Breast epithelium (tissue), 4 donors: ENCODE results near the gene MFRP. TPM values are rescaled to one million over a fixed set of nuclear protein-coding genes. Genes with fewer than 3 reads are reported as not detected.

ENCODE experiments used
- DNase-seq, 2 donors: peaks; one replicate each; pipeline ENCODE4 v3.0.0-alpha.2; 2019; ENCODE audit warnings: low spot score in 2 of 2
- H3K27ac ChIP-seq, 2 donors: fragments of 200-600 bp; sonication (generic) in 1 of 2; one replicate each; pipeline ENCODE4 v1.5.1; 2016 to 2019; ENCODE audit warnings: mild to moderate bottlenecking in 1 of 2
- H3K27me3 ChIP-seq, 2 donors: fragments of 200-600 bp; sonication (generic) in 1 of 2; one replicate each; pipeline versions ENCODE4 v1.5.1 to v1.6.0; 2017 to 2019; ENCODE audit warnings: control low read depth in 1 of 2, mild to moderate bottlenecking in 1 of 2
- H3K36me3 ChIP-seq: fragments of 200-600 bp; one replicate; pipeline ENCODE4 v1.5.1; 2019
- H3K4me1 ChIP-seq, 2 donors: fragments of 200-600 bp; sonication (generic); one replicate each; pipeline ENCODE4 v1.5.1; 2016 to 2019; ENCODE audit warnings: control low read depth in 1 of 2
- H3K4me3 ChIP-seq, 3 donors: fragments of 200-600 bp; sonication (generic); 1 replicate in 2 of 3; 2 replicates in 1 of 3; pipeline ENCODE4 v1.5.1; 2016 to 2019; ENCODE audit warnings: mild to moderate bottlenecking in 3 of 3, moderate library complexity in 2 of 3
- H3K9me3 ChIP-seq, 2 donors: fragments of 200-600 bp; sonication (generic) in 1 of 2; one replicate each; pipeline ENCODE4 v1.5.1; 2016 to 2019; ENCODE audit warnings: control low read depth in 1 of 2
- CTCF ChIP-seq, 3 donors: fragments of 450-650 bp; IDR thresholded peaks; one replicate each; pipeline ENCODE4 v1.5.1; 2016 to 2017; ENCODE audit warnings: antibody characterized with exemption in 3 of 3, mild to moderate bottlenecking in 3 of 3, moderate library complexity in 3 of 3
- POLR2A ChIP-seq: fragments of 450-650 bp; IDR thresholded peaks from one replicate; pipeline ENCODE4 v1.6.1; 2016; ENCODE audit warnings: antibody characterized with exemption, mild to moderate bottlenecking, moderate library complexity
- POLR2AphosphoS5 ChIP-seq, 3 donors: sonication (generic); formaldehyde crosslinking; IDR thresholded peaks; one replicate each; pipeline ENCODE4 v1.6.1; 2017; ENCODE audit warnings: antibody characterized with exemption in 3 of 3
- intact Hi-C: fragments of 100-400 bp; cut with DNase I; formaldehyde crosslinking; loops from one replicate; pipeline ENCODE4 v1.15.1; 2023; ENCODE audit warnings: low total_unique reads
- total RNA-seq, 3 donors: library from RNA; depleted of rRNA; stranded (reverse); fragments of >200 nt; gene quantifications; one replicate each; pipeline ENCODE4 v1.1.0, GENCODE V29; 2016

Gene MFRP
- total RNA-seq, 3 donors from 2014 or later, result 0.16 TPM; not detected in 2

- H3K9me3 ChIP-seq, result no peaks in the 10 kb centered on the region
- TF ChIP-seq POLR2AphosphoS5 (IDR thresholded peaks at IDR 0.05) (no peak), POLR2A (no peak), CTCF (IDR thresholded peaks at IDR 0.05) (no peak)
- intact Hi-C loops, result no loop called here
- H3K36me3 ChIP-seq, result no peaks in the 10 kb centered on the region
- no peak overlapping the region for H3K27ac ChIP-seq
- no peak overlapping the region for H3K4me3 ChIP-seq
- peaks cover 0 to 6% of the 10 kb centered on the region in 2 donors for H3K4me1 ChIP-seq
- no peak for DNase-seq
- no peaks in the 10 kb centered on the region for H3K27me3 ChIP-seq
Measured at GRCh38 chr11:119368121-119369034, 21.9 kb upstream of the MFRP start.

- H3K9me3 ChIP-seq, result no peaks in the 10 kb centered on the region
- no peaks in the 10 kb centered on the region for H3K36me3 ChIP-seq
- no peak overlapping the region for H3K4me3 ChIP-seq
- intact Hi-C loops, result no loop called here
- H3K27me3 ChIP-seq, result no peaks in the 10 kb centered on the region
- DNase-seq, result no peak
- peaks cover 0 to 6% of the 10 kb centered on the region in 2 donors for H3K4me1 ChIP-seq
- TF ChIP-seq CTCF (IDR thresholded peaks at IDR 0.05) (no peak), POLR2AphosphoS5 (IDR thresholded peaks at IDR 0.05) (no peak), POLR2A (no peak)
- H3K27ac ChIP-seq, result no peak overlapping the region
Measured at GRCh38 chr11:119367661-119368120, 21.2 kb upstream of the MFRP start.

GRCh38 chr11:119366690-119367620, 20.4 kb upstream of the MFRP start:
- H3K36me3 ChIP-seq, result no peaks in the 10 kb centered on the region
- H3K4me3 ChIP-seq, result no peak overlapping the region
- no peaks in the 10 kb centered on the region for H3K9me3 ChIP-seq
- TF ChIP-seq CTCF (IDR thresholded peaks at IDR 0.05) (no peak), POLR2AphosphoS5 (IDR thresholded peaks at IDR 0.05) (no peak), POLR2A (no peak)
- intact Hi-C loops, result no loop called here
- H3K4me1 ChIP-seq, result peaks cover 0 to 6% of the 10 kb centered on the region in 2 donors
- no peak for DNase-seq
- H3K27me3 ChIP-seq, result no peaks in the 10 kb centered on the region
- no peak overlapping the region for H3K27ac ChIP-seq

- Histone ChIP-seq H3K4me1 (peaks cover 0 to 10% of the 10 kb centered on the region in 2 donors), H3K9me3 (no peaks in the 10 kb centered on the region), H3K27me3 (no peaks in the 10 kb centered on the region), H3K36me3 (no peaks in the 10 kb centered on the region), H3K4me3 (no peak overlapping the region), H3K27ac (peak overlapping the region in 1 of 2 donors; percentile 14)
- TF ChIP-seq POLR2A (no peak), CTCF (IDR thresholded peaks at IDR 0.05) (no peak), POLR2AphosphoS5 (IDR thresholded peaks at IDR 0.05) (no peak)
- intact Hi-C loops, result no loop called here
- no peak for DNase-seq
Measured at GRCh38 chr11:119365071-119365591, 18.6 kb upstream of the MFRP start.
